GM12878 (cell line): ENCODE results near the gene CDH8. TPM values are rescaled to one million over a fixed set of nuclear protein-coding genes. Genes with fewer than 3 reads are reported as not detected.

Experiments
- ATAC-seq: fragments of 200-7000 bp; cut with Tn5 transposase; 3 replicates; pipeline ENCODE4 v1.9.1; 2020; ENCODE audit warnings: mild to moderate bottlenecking, moderate library complexity
- BruUV-seq: library from RNA; stranded (reverse); fragments of 400-500 nt; replicated peaks from 2 replicates; lab custom pipeline; 2021; lab: Mats Ljungman, UMichigan
- CTCF ChIA-PET: fragments of 300-600 bp; sonication (Branson Sonifier 250); formaldehyde crosslinking; extraction: SDS; loops from one replicate; lab custom pipeline; 2021; ENCODE audit warnings: inconsistent platforms; lab: Yijun Ruan, JAX
- POLR2A ChIA-PET: fragments of 350-600 bp; formaldehyde crosslinking; extraction: SDS; loops from one replicate; lab custom pipeline; 2021; ENCODE audit warnings: inconsistent platforms; lab: Charles Lee
- RAD21 ChIA-PET: fragments of 300-600 bp; sonication (Branson Sonifier 250); formaldehyde crosslinking; loops from one replicate; lab custom pipeline; 2023; ENCODE audit warnings: antibody characterized with exemption; ENCODE audit not compliant: unreplicated experiment; lab: Charles Lee
- SMC1A ChIA-PET: fragments of 300-600 bp; sonication (Branson Sonifier 250); formaldehyde crosslinking; loops from one replicate; lab custom pipeline; 2023; ENCODE audit not compliant: unreplicated experiment, uncharacterized antibody; lab: Charles Lee
- DNase-seq: peaks from one replicate; pipeline ENCODE4 v3.0.0-alpha.2; 2011; ENCODE audit warnings: low read depth, low spot score
- FAIRE-seq: peaks from 3 replicates; lab custom pipeline; 2011; peaks lifted over from hg19 to GRCh38; lab: Jason Lieb, UNC
- H2AFZ ChIP-seq: 2 replicates; pipeline ENCODE4 v1.6.0; 2011; ENCODE audit warnings: low read depth, low read length, control low read depth; ENCODE audit not compliant: control insufficient read depth
- H3K27ac ChIP-seq: 2 replicates; pipeline ENCODE4 v1.5.1; 2011; ENCODE audit warnings: control low read depth; ENCODE audit not compliant: control insufficient read depth, insufficient read depth
- H3K27me3 ChIP-seq, 2 experiments: replicated peaks in 1 of 2; 2 replicates each; pipeline versions ENCODE4 v1.6.0 to v1.6.1; 2011; ENCODE audit warnings: low read length in 1 of 2; ENCODE audit not compliant: control insufficient read depth in 2 of 2, insufficient read depth in 2 of 2
- H3K36me3 ChIP-seq, 2 experiments: 2 replicates each; pipeline ENCODE4 v1.5.1; 2011; ENCODE audit warnings: low read length in 1 of 2; ENCODE audit not compliant: control insufficient read depth in 2 of 2, insufficient read depth in 2 of 2
- H3K4me1 ChIP-seq: 2 replicates; pipeline ENCODE4 v1.6.1; 2011; ENCODE audit warnings: mild to moderate bottlenecking, low read length, moderate library complexity, mixed read lengths; ENCODE audit not compliant: control insufficient read depth, insufficient read depth
- H3K4me2 ChIP-seq: 2 replicates; pipeline ENCODE4 v1.6.0; 2011; ENCODE audit warnings: control low read depth; ENCODE audit not compliant: control insufficient read depth, insufficient read depth
- H3K4me3 ChIP-seq: fragments of 200-600 bp; sonication (generic); 2 replicates; pipeline ENCODE4 v1.5.1; 2016
- H3K79me2 ChIP-seq: 2 replicates; pipeline ENCODE4 v1.6.0; 2011; ENCODE audit warnings: low read length; ENCODE audit not compliant: control insufficient read depth, insufficient read depth
- H3K9ac ChIP-seq: 2 replicates; pipeline ENCODE4 v1.8.0; 2011; ENCODE audit warnings: low read length, control low read depth, mixed read lengths; ENCODE audit not compliant: control insufficient read depth, insufficient read depth
- H3K9me3 ChIP-seq: replicated peaks from 3 replicates; pipeline ENCODE4 v1.5.1; 2011; ENCODE audit warnings: mild to moderate bottlenecking, low read length; ENCODE audit not compliant: control insufficient read depth, insufficient read depth
- H4K20me1 ChIP-seq: 2 replicates; pipeline ENCODE4 v1.6.0; 2011; ENCODE audit not compliant: control insufficient read depth, insufficient read depth
- CTCF ChIP-seq, 3 experiments: IDR thresholded peaks in 2 of 3; conservative IDR thresholded peaks in 1 of 3; 2 replicates each; pipeline ENCODE4 v1.5.1; 2011; ENCODE audit warnings: low read depth in 3 of 3, low read length in 3 of 3, mild to moderate bottlenecking in 3 of 3, control low read depth in 2 of 3, moderate library complexity in 2 of 3, inconsistent platforms in 1 of 3, mixed read lengths in 1 of 3; ENCODE audit not compliant: control insufficient read depth in 2 of 3, insufficient read depth in 1 of 3; ENCODE audit errors: extremely low read depth in 1 of 3
- E4F1 ChIP-seq: fragments of 450-650 bp; IDR thresholded peaks from 2 replicates; pipeline ENCODE4 v1.6.1; 2018; ENCODE audit warnings: borderline replicate concordance, mild to moderate bottlenecking; ENCODE audit not compliant: partially characterized antibody
- NFYA ChIP-seq: IDR thresholded peaks from 2 replicates; pipeline ENCODE4 v1.6.1; 2011; ENCODE audit warnings: low read depth, mild to moderate bottlenecking, low read length, improper control_type of control experiment, borderline replicate concordance
- RAD21 ChIP-seq: IDR thresholded peaks from 2 replicates; pipeline ENCODE4 v1.6.1; 2011; ENCODE audit warnings: mild to moderate bottlenecking, low read depth, low read length, moderate library complexity; ENCODE audit not compliant: insufficient read depth
- SMC3 ChIP-seq: IDR thresholded peaks from 2 replicates; pipeline ENCODE4 v1.6.1; 2011; ENCODE audit warnings: low read length, improper control_type of control experiment, borderline replicate concordance
- SP1 ChIP-seq: IDR thresholded peaks from one replicate; pipeline ENCODE4 v1.6.1; 2011; ENCODE audit warnings: low read depth, low read length
- WGBS: methylation state at CpG from one replicate; pipeline ENCODE4 v1.1.6; 2016; ENCODE audit warnings: low lambda C conversion rate; ENCODE audit not compliant: insufficient replicate concordance, insufficient coverage; ENCODE audit errors: missing lambda C conversion rate; 5-methylcytosine and 5-hydroxymethylcytosine counted together
- in situ Hi-C: fragments of 300-500 bp; cut with MboI; formaldehyde crosslinking; loops from 9 replicates; pipeline ENCODE4 v1.14.3; 2018; ENCODE audit warnings: mixed read lengths
- intact Hi-C: fragments of 100-400 bp; cut with micrococcal nuclease; formaldehyde crosslinking; loops from one replicate; pipeline ENCODE4 v1.14.2; 2022; ENCODE audit not compliant: unreplicated experiment
- polyA plus RNA-seq, 11 experiments: library from polyadenylated mRNA; depleted of rRNA in 4 of 11; unstranded in 6 of 11; stranded (reverse) in 5 of 11; fragments of >200 nt; fragmentation: Nextera tagmentation in 4 of 11; fragmentation: Illumina TruSeq in 1 of 11; extraction: Ambion mirVana in 4 of 11; extraction: Trizol in 1 of 11; gene quantifications; 1 replicate in 1 of 11; 2 replicates in 10 of 11; pipeline versions ENCODE4 v1.2.1 to v1.2.3, GENCODE V29; 2011 to 2016; ENCODE audit warnings: inconsistent platforms in 2 of 11, missing spikeins in 2 of 11, low read depth in 1 of 11
- total RNA-seq, 4 experiments: library from RNA; depleted of rRNA in 3 of 4; stranded (reverse); fragments of >200 nt in 3 of 4; fragmentation: Illumina TruSeq in 1 of 4; extraction: Trizol in 1 of 4; gene quantifications; 2 replicates each; pipeline versions ENCODE4 v1.2.1 to v1.2.3, GENCODE V29; 2013 to 2021

CDH8 gene
- total and polyA plus RNA-seq, 10 of the 15 experiments (the other 5 are each of a cell fraction or from before 2014, with no cell fraction given) = 0.13 to 0.68 (median 0.25) TPM; not detected in 3

DNA sequence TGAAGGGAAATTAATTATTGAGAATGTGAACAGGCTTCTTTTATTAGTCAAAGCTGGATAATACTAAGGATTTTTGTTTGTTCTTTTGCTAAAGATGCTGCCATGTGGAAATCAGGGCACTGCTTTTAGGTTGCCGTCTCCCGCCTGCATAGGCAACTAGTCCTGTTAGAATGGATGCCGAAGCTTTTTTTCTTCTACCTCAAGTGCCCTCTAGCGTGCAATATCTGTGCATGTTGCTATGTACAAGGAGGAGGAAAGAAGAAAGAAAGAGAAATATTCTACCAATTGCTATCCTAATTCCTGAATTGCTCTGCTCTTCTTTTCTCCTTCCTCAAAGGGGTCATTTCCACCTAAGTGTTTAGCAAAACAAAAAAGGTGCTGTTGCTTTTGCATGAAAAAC, 5.2 kb upstream of the CDH8 start:
- Histone ChIP-seq H2AFZ (no peak overlapping the region), H3K4me3 (no peak overlapping the region), H3K79me2 (no peaks in the 10 kb centered on the region), H3K27ac (no peak overlapping the region), H3K9me3 (no peaks in the 10 kb centered on the region), H3K27me3 (no peaks in the 10 kb centered on the region), H4K20me1 (no peaks in the 10 kb centered on the region), H3K4me1 (no peaks in the 10 kb centered on the region), H3K9ac (no peak overlapping the region), H3K4me2 (no peak overlapping the region), H3K36me3 (no peaks in the 10 kb centered on the region)
- BruUV-seq = no TSS peak
- no peak for DNase-seq
- FAIRE-seq = no peak
- in situ Hi-C loops = no loop called here
- RAD21 ChIA-PET = no interaction called here
- CTCF ChIA-PET = interaction anchor here (1.1 to 2.1 kb wide), 2 partner anchors 102 to 105 kb away, joined by 4 to 9 read pairs; no protein-coding TSS in a partner anchor
- TF ChIP-seq RAD21 (peak; percentile 68), SP1 (no peak), CTCF (IDR thresholded peaks at IDR 0.05 in 2 of 3, conservative IDR thresholded peaks at IDR 0.05 in 1 of 3; ENCODE audit: control insufficient read depth in 2 of 3, extremely low read depth in 1 of 3, insufficient read depth in 1 of 3, low read depth in 3 of 3, low read length in 3 of 3) (peak; percentile 24 to 39 (median 36); a peak in 4 of 6 replicates), NFYA (no peak), SMC3 (peak; percentile 50; the same call in 1 of the 2 replicates), E4F1 (no peak)
- SMC1A ChIA-PET = interaction anchor here (1.2 kb wide), 1 partner anchor 106 kb away, joined by 3 read pairs; no protein-coding TSS in a partner anchor
- POLR2A ChIA-PET = no interaction called here
- intact Hi-C loops = loop anchor here (5.0 kb wide), 1 partner anchor 94 kb away; no protein-coding TSS in a partner anchor
- 35% methylated on average over 4 of the region's 4 CpGs for WGBS
- peak; percentile 79 for ATAC-seq
